GM23338 (cell line): Measurements from ENCODE around the gene TMEM167B. TPM values are rescaled to one million over a fixed set of nuclear protein-coding genes. Genes with fewer than 3 reads are reported as not detected.

ENCODE experiments used
- ATAC-seq: fragments of 200-7000 bp; cut with Tn5 transposase; 3 replicates; pipeline ENCODE4 v1.9.1; 2020
- DNase-seq: peaks from one replicate; pipeline ENCODE4 v3.0.0-alpha.2; 2015; ENCODE audit warnings: low spot score
- H2AFZ ChIP-seq: fragments of 200-600 bp; sonication (generic); 2 replicates; pipeline ENCODE4 v1.8.0; 2016; ENCODE audit warnings: antibody characterized with exemption, mild to moderate bottlenecking, moderate library complexity
- H3F3A ChIP-seq: fragments of 200-600 bp; sonication (generic); replicated peaks from 2 replicates; pipeline ENCODE4 v1.8.0; 2017; ENCODE audit warnings: antibody characterized with exemption, mixed run types, low read depth
- H3K27ac ChIP-seq: fragments of 200-600 bp; sonication (generic); 2 replicates; pipeline ENCODE4 v1.6.1; 2016; ENCODE audit warnings: low read depth
- H3K27me3 ChIP-seq: fragments of 200-600 bp; sonication (generic); 2 replicates; pipeline ENCODE4 v1.8.0; 2016; ENCODE audit warnings: mild to moderate bottlenecking, mixed run types, moderate library complexity; ENCODE audit not compliant: insufficient read depth
- H3K36me3 ChIP-seq: fragments of 200-600 bp; sonication (generic); 2 replicates; pipeline ENCODE4 v1.8.0; 2016; ENCODE audit warnings: mild to moderate bottlenecking; ENCODE audit not compliant: insufficient read depth
- H3K4me1 ChIP-seq: fragments of 200-600 bp; sonication (generic); 2 replicates; pipeline ENCODE4 v1.8.0; 2016; ENCODE audit warnings: mild to moderate bottlenecking, moderate library complexity; ENCODE audit not compliant: insufficient read depth
- H3K4me2 ChIP-seq: fragments of 200-600 bp; sonication (generic); 2 replicates; pipeline ENCODE4 v1.7.1; 2017; ENCODE audit warnings: mixed run types
- H3K4me3 ChIP-seq: fragments of 200-600 bp; sonication (generic); 2 replicates; pipeline ENCODE4 v1.6.1; 2016; ENCODE audit warnings: mixed run types
- H3K79me2 ChIP-seq: fragments of 200-600 bp; sonication (generic); replicated peaks from 2 replicates; pipeline ENCODE4 v1.8.0; 2017; ENCODE audit warnings: mild to moderate bottlenecking; ENCODE audit not compliant: insufficient read depth
- H3K9me2 ChIP-seq: fragments of 200-600 bp; sonication (generic); 2 replicates; pipeline ENCODE4 v1.8.0; 2017; ENCODE audit not compliant: insufficient read depth
- H4K20me1 ChIP-seq: fragments of 200-600 bp; sonication (generic); replicated peaks from 2 replicates; pipeline ENCODE4 v1.8.0; 2017; ENCODE audit warnings: mild to moderate bottlenecking; ENCODE audit not compliant: insufficient read depth
- H3K27ac Mint-ChIP-seq: 2 replicates; pipeline ENCODE4 v1.8.0; 2020; ENCODE audit warnings: inconsistent platforms, mild to moderate bottlenecking, moderate library complexity, mixed read lengths
- H3K27me3 Mint-ChIP-seq: 3 replicates; pipeline ENCODE4 v1.8.0; 2022; ENCODE audit warnings: low read depth, mild to moderate bottlenecking, moderate library complexity, mixed read lengths, inconsistent platforms; ENCODE audit not compliant: insufficient read depth, poor library complexity
- H3K36me3 Mint-ChIP-seq: 3 replicates; pipeline ENCODE4 v1.8.0; 2021; ENCODE audit warnings: low read depth, mild to moderate bottlenecking, inconsistent platforms, moderate library complexity, mixed read lengths
- H3K4me1 Mint-ChIP-seq: 3 replicates; pipeline ENCODE4 v1.8.0; 2020; ENCODE audit warnings: mild to moderate bottlenecking, inconsistent platforms, mixed read lengths
- H3K4me3 Mint-ChIP-seq: 3 replicates; pipeline ENCODE4 v1.8.0; 2021; ENCODE audit warnings: moderate library complexity, mild to moderate bottlenecking, inconsistent platforms, mixed read lengths
- H3K9me3 Mint-ChIP-seq: 3 replicates; pipeline ENCODE4 v1.8.0; 2020; ENCODE audit warnings: moderate library complexity, mild to moderate bottlenecking, inconsistent platforms, mixed read lengths
- CTCF ChIP-seq, 2 experiments: fragments of 200-600 bp in 1 of 2; sonication (generic) in 1 of 2; conservative IDR thresholded peaks; 2 replicates each; pipeline versions ENCODE4 v1.5.1 to v1.6.1; 2016 to 2017; ENCODE audit warnings: antibody characterized with exemption in 2 of 2, low read depth in 2 of 2, mild to moderate bottlenecking in 2 of 2, moderate library complexity in 1 of 2
- EZH2 ChIP-seq: fragments of 200-600 bp; sonication (generic); IDR thresholded peaks from one replicate; pipeline ENCODE4 v1.8.0; 2017; ENCODE audit warnings: antibody characterized with exemption, mild to moderate bottlenecking, low read depth; ENCODE audit not compliant: unreplicated experiment
- POLR2AphosphoS5 ChIP-seq: IDR thresholded peaks from 2 replicates; pipeline ENCODE4 v1.6.1; 2016; ENCODE audit warnings: antibody characterized with exemption, low read depth
- REST ChIP-seq: IDR thresholded peaks from one replicate; pipeline ENCODE4 v1.6.1; 2018; ENCODE audit warnings: antibody characterized with exemption; ENCODE audit not compliant: unreplicated experiment
- ZNF114 ChIP-seq: fragments of 250-450 bp; sonication (Bioruptor Pico); IDR thresholded peaks from 2 replicates; pipeline ENCODE4 v1.5.0; 2020; ENCODE audit warnings: mild to moderate bottlenecking, moderate library complexity
- polyA plus RNA-seq: library from polyadenylated mRNA; unstranded; fragments of >200 nt; fragmentation: Nextera tagmentation; extraction: Ambion mirVana; gene quantifications from 2 replicates; pipeline ENCODE4 v1.2.1, GENCODE V29; 2016
- total RNA-seq: library from RNA; depleted of rRNA; stranded (reverse); fragments of >200 nt; shearing (Covaris generic); gene quantifications from 2 replicates; pipeline ENCODE4 v1.2.3, GENCODE V29; 2014

Gene TMEM167B
- total and polyA plus RNA-seq, 2 experiments from 2014 or later, result 9.8 to 10.7 TPM

GRCh38 chr1:109056064-109056463 lies 34.5 kb upstream of the TMEM167B start:
- Mint-ChIP-seq H3K9me3 (peaks cover 5% of the 10 kb centered on the region; the same call in 2 of the 3 replicates), H3K27ac (no peak overlapping the region), H3K36me3 (no peaks in the 10 kb centered on the region), H3K27me3 (peaks cover 8% of the 10 kb centered on the region), H3K4me1 (no peaks in the 10 kb centered on the region), H3K4me3 (no peak overlapping the region)
- no peak overlapping the region for H2AFZ ChIP-seq
- no peak overlapping the region for H3K4me2 ChIP-seq
- H3K27me3 ChIP-seq, result no peaks in the 10 kb centered on the region
- DNase-seq (no peak), ATAC-seq (no peak)
- H3K79me2 ChIP-seq, result no peaks in the 10 kb centered on the region
- TF ChIP-seq REST (no peak), EZH2 (no peak)
- H3K36me3 ChIP-seq, result no peaks in the 10 kb centered on the region
- H3F3A ChIP-seq, result no peaks in the 10 kb centered on the region
- H3K27ac ChIP-seq, result no peak overlapping the region
- H3K9me2 ChIP-seq, result no peaks in the 10 kb centered on the region
- H3K4me3 ChIP-seq, result no peak overlapping the region
- H3K4me1 ChIP-seq, result no peaks in the 10 kb centered on the region
- H4K20me1 ChIP-seq, result no peaks in the 10 kb centered on the region

GRCh38 chr1:109059026-109059425 lies 31.5 kb upstream of the TMEM167B start:
- Mint-ChIP-seq H3K9me3 (no peaks in the 10 kb centered on the region; the same call in 2 of the 3 replicates), H3K27ac (no peak overlapping the region), H3K27me3 (peaks cover 6% of the 10 kb centered on the region), H3K4me3 (no peak overlapping the region), H3K36me3 (peaks cover 14% of the 10 kb centered on the region; the same call in 2 of the 3 replicates), H3K4me1 (no peaks in the 10 kb centered on the region)
- H4K20me1 ChIP-seq, result no peaks in the 10 kb centered on the region
- H3K4me2 ChIP-seq, result no peak overlapping the region
- H2AFZ ChIP-seq, result no peak overlapping the region
- ATAC-seq, result no peak
- no peaks in the 10 kb centered on the region for H3K79me2 ChIP-seq
- no peaks in the 10 kb centered on the region for H3K27me3 ChIP-seq
- TF ChIP-seq ZNF114 (no peak), CTCF (conservative IDR thresholded peaks at IDR 0.05; ENCODE audit: low read depth in 2 of 2) (no peak), POLR2AphosphoS5 (no peak)
- no peak for DNase-seq
- no peaks in the 10 kb centered on the region for H3K4me1 ChIP-seq
- no peak overlapping the region for H3K27ac ChIP-seq
- H3K4me3 ChIP-seq, result no peak overlapping the region
- H3K9me2 ChIP-seq, result no peaks in the 10 kb centered on the region
- no peaks in the 10 kb centered on the region for H3F3A ChIP-seq
- H3K36me3 ChIP-seq, result peaks cover 4% of the 10 kb centered on the region; the same call in 1 of the 2 replicates
